Muscle of back (tissue), 11 donors: ENCODE results near the gene FXYD5. TPM values are rescaled to one million over a fixed set of nuclear protein-coding genes. Genes with fewer than 3 reads are reported as not detected.
"Not testable (repeated sequence)": the region's sequence is repeated elsewhere in the genome, so short reads cannot be mapped to it uniquely, and the experiment has no call there.

Experiments used
- DNase-seq, 3 donors: peaks; one replicate each; pipeline versions ENCODE4 v3.0.0 to v3.0.0-alpha.2; 2013
- polyA plus RNA-seq, 10 donors: library from polyadenylated mRNA; unstranded; fragments of 120-200 nt; gene quantifications; one replicate each; pipeline ENCODE4 v1.2.1, GENCODE V29; 2013; ENCODE audit not compliant: insufficient read length in 10 of 10

FXYD5 gene
- polyA plus RNA-seq, 10 donors = 16.8 to 41.1 (median 22.9) TPM

GRCh38 chr19:35174226-35174625 lies 19.7 kb downstream of the FXYD5 start:
- no peak for DNase-seq

- no peak for DNase-seq
Measured at GRCh38 chr19:35176181-35176570, 21.6 kb downstream of the FXYD5 start.

GRCh38 chr19:35177377-35178274 lies 23.1 kb downstream of the FXYD5 start:
- DNase-seq = no peak

GRCh38 chr19:35178701-35179100 lies 24.2 kb downstream of the FXYD5 start:
- DNase-seq = no peak

GRCh38 chr19:35179830-35180229 lies 25.3 kb downstream of the FXYD5 start:
- no peak for DNase-seq

- DNase-seq = no peak
Measured at GRCh38 chr19:35181387-35181786, 26.9 kb downstream of the FXYD5 start.

GRCh38 chr19:35184267-35184666 lies 29.7 kb downstream of the FXYD5 start:
- DNase-seq = no peak

GRCh38 chr19:35184884-35185283 lies 30.3 kb downstream of the FXYD5 start:
- no peak for DNase-seq

GRCh38 chr19:35194012-35194984 lies 39.8 kb downstream of the FXYD5 start:
- no peak for DNase-seq

GRCh38 chr19:35195830-35196229 lies 41.3 kb downstream of the FXYD5 start:
- no peak for DNase-seq

GRCh38 chr19:35196861-35197260 lies 42.3 kb downstream of the FXYD5 start:
- DNase-seq = not testable (repeated sequence)

- no peak for DNase-seq
Measured at GRCh38 chr19:35199481-35199880, 44.9 kb downstream of the FXYD5 start.

GRCh38 chr19:35202722-35203688 lies 48.5 kb downstream of the FXYD5 start:
- no peak for DNase-seq

GRCh38 chr19:35204799-35205732 lies 50.5 kb downstream of the FXYD5 start:
- DNase-seq = peak in 1 of 3 donors; percentile 32

GRCh38 chr19:35205733-35206323 lies 51.3 kb downstream of the FXYD5 start:
- no peak for DNase-seq

GRCh38 chr19:35206379-35206778 lies 51.8 kb downstream of the FXYD5 start:
- no peak for DNase-seq

- no peak for DNase-seq
Measured at GRCh38 chr19:35206855-35207254, 52.3 kb downstream of the FXYD5 start.

- DNase-seq = no peak
Measured at GRCh38 chr19:35207391-35207871, 52.9 kb downstream of the FXYD5 start.

GRCh38 chr19:35208121-35208520 lies 53.6 kb downstream of the FXYD5 start:
- DNase-seq = no peak

GRCh38 chr19:35209646-35210045 lies 55.1 kb downstream of the FXYD5 start:
- DNase-seq = no peak
